DMS79 treated with DMSO at 0.1 percent for 48 hours (cell line): ENCODE results near the gene NAGK.
"Not testable (repeated sequence)": the region's sequence is repeated elsewhere in the genome, so short reads cannot be mapped to it uniquely, and the experiment has no call there.

Source experiments
- DNase-seq: peaks from one replicate; lab custom pipeline; 2025; lab: John Stamatoyannopoulos, UW

NAGK gene

GRCh38 chr2:71069376-71069775 is 928 bp downstream of the NAGK start:
- DNase-seq: no peak

- no peak for DNase-seq
Observed at GRCh38 chr2:71070294-71071093, 2.0 kb downstream of the NAGK start.

- no peak for DNase-seq
Observed at GRCh38 chr2:71071681-71072398, 3.4 kb downstream of the NAGK start.

GRCh38 chr2:71072492-71072891 is 4.0 kb downstream of the NAGK start:
- no peak for DNase-seq

- DNase-seq: no peak
Observed at GRCh38 chr2:71073475-71073874, 5.0 kb downstream of the NAGK start.

- no peak for DNase-seq
Observed at GRCh38 chr2:71074893-71075395, 6.5 kb downstream of the NAGK start.

- DNase-seq: no peak
Observed at GRCh38 chr2:71078624-71079023, 10.2 kb downstream of the NAGK start.

GRCh38 chr2:71082402-71083252 is 14.2 kb downstream of the NAGK start:
- no peak for DNase-seq

GRCh38 chr2:71083297-71083696 is 14.8 kb downstream of the NAGK start:
- not testable (repeated sequence) for DNase-seq

GRCh38 chr2:71083752-71084312 is 15.4 kb downstream of the NAGK start:
- DNase-seq: not testable (repeated sequence)

- DNase-seq: not testable (repeated sequence)
Observed at GRCh38 chr2:71085325-71086003, 17.0 kb downstream of the NAGK start.

- DNase-seq: not testable (repeated sequence)
Observed at GRCh38 chr2:71089475-71089874, 21.0 kb downstream of the NAGK start.

GRCh38 chr2:71091808-71092207 is 23.4 kb downstream of the NAGK start:
- DNase-seq: not testable (repeated sequence)

- not testable (repeated sequence) for DNase-seq
Observed at GRCh38 chr2:71092491-71093260, 24.2 kb downstream of the NAGK start.

GRCh38 chr2:71100195-71100964 is 31.9 kb downstream of the NAGK start:
- DNase-seq: peak; percentile 18

GRCh38 chr2:71101656-71102055 is 33.2 kb downstream of the NAGK start:
- DNase-seq: no peak

- no peak for DNase-seq
Observed at GRCh38 chr2:71102981-71103681, 34.7 kb downstream of the NAGK start.

GRCh38 chr2:71103809-71104208 is 35.4 kb downstream of the NAGK start:
- no peak for DNase-seq

GRCh38 chr2:71106463-71106862 is 38.0 kb downstream of the NAGK start:
- not testable (repeated sequence) for DNase-seq
